GM12878 (cell line): ENCODE data around the gene DDX10. TPM values are rescaled to one million over a fixed set of nuclear protein-coding genes. Genes with fewer than 3 reads are reported as not detected.

Experiments
- ATAC-seq: fragments of 200-7000 bp; cut with Tn5 transposase; 3 replicates; pipeline ENCODE4 v1.9.1; 2020; ENCODE audit warnings: mild to moderate bottlenecking, moderate library complexity
- BruUV-seq: library from RNA; stranded (reverse); fragments of 400-500 nt; replicated peaks from 2 replicates; lab custom pipeline; 2021; lab: Mats Ljungman, UMichigan
- CTCF ChIA-PET: fragments of 300-600 bp; sonication (Branson Sonifier 250); formaldehyde crosslinking; extraction: SDS; loops from one replicate; lab custom pipeline; 2021; ENCODE audit warnings: inconsistent platforms; lab: Yijun Ruan, JAX
- POLR2A ChIA-PET: fragments of 350-600 bp; formaldehyde crosslinking; extraction: SDS; loops from one replicate; lab custom pipeline; 2021; ENCODE audit warnings: inconsistent platforms; lab: Charles Lee
- RAD21 ChIA-PET: fragments of 300-600 bp; sonication (Branson Sonifier 250); formaldehyde crosslinking; loops from one replicate; lab custom pipeline; 2023; ENCODE audit warnings: antibody characterized with exemption; ENCODE audit not compliant: unreplicated experiment; lab: Charles Lee
- SMC1A ChIA-PET: fragments of 300-600 bp; sonication (Branson Sonifier 250); formaldehyde crosslinking; loops from one replicate; lab custom pipeline; 2023; ENCODE audit not compliant: unreplicated experiment, uncharacterized antibody; lab: Charles Lee
- DNase-seq: peaks from one replicate; pipeline ENCODE4 v3.0.0-alpha.2; 2011; ENCODE audit warnings: low read depth, low spot score
- FAIRE-seq: peaks from 3 replicates; lab custom pipeline; 2011; peaks lifted over from hg19 to GRCh38; lab: Jason Lieb, UNC
- H2AFZ ChIP-seq: 2 replicates; pipeline ENCODE4 v1.6.0; 2011; ENCODE audit warnings: low read depth, low read length, control low read depth; ENCODE audit not compliant: control insufficient read depth
- H3K27ac ChIP-seq: 2 replicates; pipeline ENCODE4 v1.5.1; 2011; ENCODE audit warnings: control low read depth; ENCODE audit not compliant: control insufficient read depth, insufficient read depth
- H3K27me3 ChIP-seq, 2 experiments: replicated peaks in 1 of 2; 2 replicates each; pipeline versions ENCODE4 v1.6.0 to v1.6.1; 2011; ENCODE audit warnings: low read length in 1 of 2; ENCODE audit not compliant: control insufficient read depth in 2 of 2, insufficient read depth in 2 of 2
- H3K36me3 ChIP-seq, 2 experiments: 2 replicates each; pipeline ENCODE4 v1.5.1; 2011; ENCODE audit warnings: low read length in 1 of 2; ENCODE audit not compliant: control insufficient read depth in 2 of 2, insufficient read depth in 2 of 2
- H3K4me1 ChIP-seq: 2 replicates; pipeline ENCODE4 v1.6.1; 2011; ENCODE audit warnings: mild to moderate bottlenecking, low read length, moderate library complexity, mixed read lengths; ENCODE audit not compliant: control insufficient read depth, insufficient read depth
- H3K4me2 ChIP-seq: 2 replicates; pipeline ENCODE4 v1.6.0; 2011; ENCODE audit warnings: control low read depth; ENCODE audit not compliant: control insufficient read depth, insufficient read depth
- H3K4me3 ChIP-seq: fragments of 200-600 bp; sonication (generic); 2 replicates; pipeline ENCODE4 v1.5.1; 2016
- H3K79me2 ChIP-seq: 2 replicates; pipeline ENCODE4 v1.6.0; 2011; ENCODE audit warnings: low read length; ENCODE audit not compliant: control insufficient read depth, insufficient read depth
- H3K9ac ChIP-seq: 2 replicates; pipeline ENCODE4 v1.8.0; 2011; ENCODE audit warnings: low read length, control low read depth, mixed read lengths; ENCODE audit not compliant: control insufficient read depth, insufficient read depth
- H3K9me3 ChIP-seq: replicated peaks from 3 replicates; pipeline ENCODE4 v1.5.1; 2011; ENCODE audit warnings: mild to moderate bottlenecking, low read length; ENCODE audit not compliant: control insufficient read depth, insufficient read depth
- H4K20me1 ChIP-seq: 2 replicates; pipeline ENCODE4 v1.6.0; 2011; ENCODE audit not compliant: control insufficient read depth, insufficient read depth
- JUND ChIP-seq: IDR thresholded peaks from 2 replicates; pipeline ENCODE4 v1.6.1; 2012; ENCODE audit warnings: low read depth, mild to moderate bottlenecking, low read length, improper control_type of control experiment, moderate library complexity
- POU2F2 ChIP-seq: IDR thresholded peaks from 3 replicates; pipeline ENCODE4 v1.6.1; 2011; ENCODE audit warnings: low read depth, mild to moderate bottlenecking, low read length, borderline replicate concordance
- RAD21 ChIP-seq: IDR thresholded peaks from 2 replicates; pipeline ENCODE4 v1.6.1; 2011; ENCODE audit warnings: mild to moderate bottlenecking, low read depth, low read length, moderate library complexity; ENCODE audit not compliant: insufficient read depth
- RB1 ChIP-seq: fragments of 450-650 bp; formaldehyde crosslinking; IDR thresholded peaks from 2 replicates; pipeline ENCODE4 v1.6.1; 2017; ENCODE audit warnings: mild to moderate bottlenecking, borderline replicate concordance
- SREBF1 ChIP-seq: IDR thresholded peaks from 2 replicates; pipeline ENCODE4 v1.6.1; 2012; ENCODE audit warnings: mild to moderate bottlenecking, low read length
- TAF1 ChIP-seq: IDR thresholded peaks from 2 replicates; pipeline ENCODE4 v1.6.1; 2011; ENCODE audit warnings: mild to moderate bottlenecking, low read depth, low read length, borderline replicate concordance
- TCF7 ChIP-seq: IDR thresholded peaks from 2 replicates; pipeline ENCODE4 v1.6.1; 2014; ENCODE audit warnings: antibody characterized with exemption, borderline replicate concordance
- ZBTB11 ChIP-seq: fragments of 450-650 bp; formaldehyde crosslinking; IDR thresholded peaks from 2 replicates; pipeline ENCODE4 v1.5.0; 2022; ENCODE audit warnings: mild to moderate bottlenecking, missing genetic modification characterization
- ZBTB40 ChIP-seq: fragments of 450-650 bp; IDR thresholded peaks from 2 replicates; pipeline ENCODE4 v1.6.1; 2016; ENCODE audit warnings: mild to moderate bottlenecking, moderate library complexity, borderline replicate concordance
- WGBS: methylation state at CpG from one replicate; pipeline ENCODE4 v1.1.6; 2016; ENCODE audit warnings: low lambda C conversion rate; ENCODE audit not compliant: insufficient replicate concordance, insufficient coverage; ENCODE audit errors: missing lambda C conversion rate; 5-methylcytosine and 5-hydroxymethylcytosine counted together
- in situ Hi-C: fragments of 300-500 bp; cut with MboI; formaldehyde crosslinking; loops from 9 replicates; pipeline ENCODE4 v1.14.3; 2018; ENCODE audit warnings: mixed read lengths
- intact Hi-C: fragments of 100-400 bp; cut with micrococcal nuclease; formaldehyde crosslinking; loops from one replicate; pipeline ENCODE4 v1.14.2; 2022; ENCODE audit not compliant: unreplicated experiment
- polyA plus RNA-seq, 11 experiments: library from polyadenylated mRNA; depleted of rRNA in 4 of 11; unstranded in 6 of 11; stranded (reverse) in 5 of 11; fragments of >200 nt; fragmentation: Nextera tagmentation in 4 of 11; fragmentation: Illumina TruSeq in 1 of 11; extraction: Ambion mirVana in 4 of 11; extraction: Trizol in 1 of 11; gene quantifications; 1 replicate in 1 of 11; 2 replicates in 10 of 11; pipeline versions ENCODE4 v1.2.1 to v1.2.3, GENCODE V29; 2011 to 2016; ENCODE audit warnings: inconsistent platforms in 2 of 11, missing spikeins in 2 of 11, low read depth in 1 of 11
- total RNA-seq, 4 experiments: library from RNA; depleted of rRNA in 3 of 4; stranded (reverse); fragments of >200 nt in 3 of 4; fragmentation: Illumina TruSeq in 1 of 4; extraction: Trizol in 1 of 4; gene quantifications; 2 replicates each; pipeline versions ENCODE4 v1.2.1 to v1.2.3, GENCODE V29; 2013 to 2021

DDX10 gene
- total and polyA plus RNA-seq, 10 of the 15 experiments (the other 5 are each of a cell fraction or from before 2014, with no cell fraction given) = 20.9 to 51.5 (median 31.9) TPM

DNA sequence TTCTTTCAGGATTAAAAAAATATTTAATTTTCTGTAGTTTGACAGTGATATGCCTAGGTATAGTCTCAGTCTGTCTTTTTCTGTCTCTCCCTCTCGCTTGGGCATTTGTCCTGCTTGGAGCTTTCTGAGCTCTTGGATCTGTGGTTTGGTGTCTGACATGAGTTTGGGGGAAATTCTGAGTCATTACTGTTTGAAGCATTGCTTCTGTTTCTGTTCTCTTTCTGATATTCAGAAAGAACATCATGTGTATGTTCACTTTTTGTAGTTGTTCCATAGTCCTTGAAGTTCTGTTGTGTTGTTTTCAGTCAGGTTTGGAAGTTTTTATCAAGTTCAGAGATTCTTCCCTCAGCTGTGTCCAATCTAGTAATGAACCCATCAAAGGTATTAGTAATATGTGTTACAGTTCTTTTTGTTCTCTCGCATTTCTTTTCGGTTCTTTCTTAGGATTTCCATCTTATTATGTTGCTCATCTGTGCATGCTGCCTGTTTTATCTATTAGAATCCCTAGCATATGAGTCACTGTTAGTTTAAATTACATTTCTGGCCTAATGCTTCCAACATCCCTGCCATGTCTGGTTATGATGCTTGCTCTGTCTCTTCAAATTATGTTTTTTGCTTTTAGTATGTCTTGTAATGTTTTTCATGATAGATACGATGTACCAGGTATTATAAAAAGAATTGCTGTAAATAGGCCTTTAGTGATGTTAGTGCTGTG is 48.4 kb downstream of the DDX10 start (continued):
- TF ChIP-seq ZBTB40 (no peak), TAF1 (no peak), SREBF1 (no peak)

- ChIA-PET POLR2A (interaction anchor here (0.6 to 0.8 kb wide), 2 partner anchors 11 to 1145 kb away, joined by 3 to 6 read pairs; no protein-coding TSS in a partner anchor), SMC1A (interaction anchor here (0.5 to 6.6 kb wide), 7 partner anchors 9 to 139 kb away, joined by 3 to 45 read pairs (median 4); no protein-coding TSS in a partner anchor), RAD21 (interaction anchor here (0.9 to 2.9 kb wide), 5 partner anchors 11 to 245 kb away, joined by 3 to 18 read pairs (median 4); no protein-coding TSS in a partner anchor), CTCF (interaction anchor here (1.1 to 4.7 kb wide), 3 partner anchors 11 to 19 kb away, joined by 4 to 31 read pairs (median 27); no protein-coding TSS in a partner anchor)
- Histone ChIP-seq H3K9me3 (peaks cover 6% of the 10 kb centered on the region), H3K27me3 (no peaks in the 10 kb centered on the region), H3K27ac (no peak overlapping the region), H3K4me3 (no peak overlapping the region), H3K36me3 (peaks cover 5 to 7% of the 10 kb centered on the region in 2 experiments; a peak in 3 of 4 replicates), H3K4me2 (no peak overlapping the region), H3K9ac (no peak overlapping the region), H3K4me1 (peaks cover 8% of the 10 kb centered on the region; the same call in 1 of the 2 replicates), H2AFZ (no peak overlapping the region), H3K79me2 (peaks cover 5% of the 10 kb centered on the region), H4K20me1 (no peaks in the 10 kb centered on the region)
- FAIRE-seq (no peak), ATAC-seq (no peak), DNase-seq (no peak)
- in situ Hi-C loops = no loop called here
- TF ChIP-seq POU2F2 (no peak), RAD21 (no peak), RB1 (no peak), TCF7 (no peak), ZBTB11 (CRISPR knock-in tag) (no peak), JUND (no peak)
- WGBS = 97% methylated on average over 2 of the region's 2 CpGs
- BruUV-seq = no TSS peak
- intact Hi-C loops = no loop called here
Observed at GRCh38 chr11:108715239-108715638, 50.4 kb downstream of the DDX10 start.
